ENCODE results near the gene CDRT4. TPM values are rescaled to one million over a fixed set of nuclear protein-coding genes. Genes with fewer than 3 reads are reported as not detected.

The CDRT4 gene
- total RNA-seq, 4 donors from 2014 or later = 0.29 to 22.8 (median 4.2) TPM

GRCh38 chr17:15453782-15454181 is 13.6 kb downstream of the CDRT4 start:
- no peak for TF ChIP-seq POLR2A (IDR thresholded peaks at IDR 0.05)
- no peak for TF ChIP-seq CTCF (IDR thresholded peaks at IDR 0.05)
- intact Hi-C loops (cut with DNase I; ENCODE audit: low total_unique reads) = no loop called here
- Histone ChIP-seq H3K4me3 (no peak overlapping the region), H3K27ac (no peak overlapping the region), H3K4me1 (peaks cover 0 to 8% of the 10 kb centered on the region in 2 donors), H3K36me3 (no peaks in the 10 kb centered on the region), H3K27me3 (no peaks in the 10 kb centered on the region), H3K9me3 (no peaks in the 10 kb centered on the region)
- DNase-seq = no peak

- H3K9me3 ChIP-seq = no peaks in the 10 kb centered on the region
- H3K36me3 ChIP-seq = no peaks in the 10 kb centered on the region
- TF ChIP-seq CTCF (IDR thresholded peaks at IDR 0.05) (no peak), POLR2A (IDR thresholded peaks at IDR 0.05) (no peak)
- DNase-seq = no peak
- H3K4me1 ChIP-seq = peaks cover 0 to 8% of the 10 kb centered on the region in 2 donors
- no peak overlapping the region for H3K4me3 ChIP-seq
- intact Hi-C loops (cut with DNase I; ENCODE audit: low total_unique reads) = no loop called here
- H3K27me3 ChIP-seq = no peaks in the 10 kb centered on the region
- no peak overlapping the region for H3K27ac ChIP-seq
Observed at GRCh38 chr17:15453246-15453645, 14.2 kb downstream of the CDRT4 start.

- no peak for TF ChIP-seq POLR2A (IDR thresholded peaks at IDR 0.05)
- TF ChIP-seq CTCF (IDR thresholded peaks at IDR 0.05) = no peak
- Histone ChIP-seq H3K9me3 (no peaks in the 10 kb centered on the region), H3K4me1 (peaks cover 0 to 5% of the 10 kb centered on the region in 2 donors), H3K36me3 (no peaks in the 10 kb centered on the region), H3K4me3 (no peak overlapping the region), H3K27me3 (no peaks in the 10 kb centered on the region), H3K27ac (no peak overlapping the region)
- no peak for DNase-seq
- intact Hi-C loops (cut with DNase I; ENCODE audit: low total_unique reads) = no loop called here
Observed at GRCh38 chr17:15452746-15453145, 14.7 kb downstream of the CDRT4 start.

- H3K27ac ChIP-seq = no peak overlapping the region
- H3K4me1 ChIP-seq = no peaks in the 10 kb centered on the region
- peak in 1 of 2 donors; percentile 9 for DNase-seq
- no peaks in the 10 kb centered on the region for H3K9me3 ChIP-seq
- H3K36me3 ChIP-seq = no peaks in the 10 kb centered on the region
- no peaks in the 10 kb centered on the region for H3K27me3 ChIP-seq
- TF ChIP-seq CTCF (IDR thresholded peaks at IDR 0.05) (no peak), POLR2A (IDR thresholded peaks at IDR 0.05) (no peak)
- H3K4me3 ChIP-seq = no peak overlapping the region
- intact Hi-C loops (cut with DNase I; ENCODE audit: low total_unique reads) = no loop called here
Observed at GRCh38 chr17:15451680-15452079, 15.7 kb downstream of the CDRT4 start.

GRCh38 chr17:15448580-15448956 is 18.9 kb downstream of the CDRT4 start:
- no peaks in the 10 kb centered on the region for H3K36me3 ChIP-seq
- intact Hi-C loops (cut with DNase I; ENCODE audit: low total_unique reads) = no loop called here
- peak overlapping the region; percentile 48 to 62 for H3K27ac ChIP-seq
- DNase-seq = peak in 1 of 2 donors; percentile 12
- no peaks in the 10 kb centered on the region for H3K4me1 ChIP-seq
- H3K9me3 ChIP-seq = no peaks in the 10 kb centered on the region
- H3K4me3 ChIP-seq = no peak overlapping the region
- no peak for TF ChIP-seq CTCF (IDR thresholded peaks at IDR 0.05)
- TF ChIP-seq POLR2A (IDR thresholded peaks at IDR 0.05) = no peak
- no peaks in the 10 kb centered on the region for H3K27me3 ChIP-seq
